Esophagus muscularis mucosa (tissue), 4 donors: ENCODE results near the gene EMD.
"Not testable (repeated sequence)": the region's sequence is repeated elsewhere in the genome, so short reads cannot be mapped to it uniquely, and the experiment has no call there.

Source experiments
- EP300 ChIP-seq: sonication (generic); formaldehyde crosslinking; IDR thresholded peaks from one replicate; pipeline ENCODE4 v1.6.1; 2017; ENCODE audit warnings: antibody characterized with exemption
- POLR2AphosphoS5 ChIP-seq, 2 donors: sonication (generic); formaldehyde crosslinking; IDR thresholded peaks; one replicate each; pipeline ENCODE4 v1.6.1; 2017; ENCODE audit warnings: antibody characterized with exemption in 2 of 2
- TF ChIP-seq, protein P1 (sequence below), 3 experiments: fragments of 200-600 bp in 2 of 3; fragments of 450-650 bp in 1 of 3; sonication (generic) in 2 of 3; IDR thresholded peaks; one replicate each; pipeline ENCODE4 v1.5.1; 2017 to 2019; ENCODE audit warnings: antibody characterized with exemption in 3 of 3, mild to moderate bottlenecking in 2 of 3, moderate library complexity in 1 of 3

DNA sequence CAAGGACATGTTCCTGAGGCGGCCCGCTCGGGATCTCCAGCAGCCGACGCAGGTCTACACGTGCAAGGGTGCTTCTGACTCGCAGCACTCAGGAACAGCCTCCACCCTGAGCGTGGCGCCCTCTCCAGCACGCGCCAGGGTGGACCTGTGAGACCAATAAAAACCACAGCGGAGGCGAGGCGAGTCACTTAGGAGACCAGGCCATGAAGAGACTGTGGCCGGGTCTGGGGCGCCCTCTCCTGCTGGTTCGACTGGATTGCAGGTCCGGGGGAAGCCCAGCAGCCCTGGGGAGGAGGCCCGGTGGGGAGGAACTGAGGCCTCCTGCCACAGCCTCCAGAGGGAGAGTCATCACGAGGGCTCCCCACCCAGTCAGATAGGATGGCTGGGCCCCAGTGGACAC, 9.0 kb downstream of the EMD start:
- TF ChIP-seq, protein P1, sequence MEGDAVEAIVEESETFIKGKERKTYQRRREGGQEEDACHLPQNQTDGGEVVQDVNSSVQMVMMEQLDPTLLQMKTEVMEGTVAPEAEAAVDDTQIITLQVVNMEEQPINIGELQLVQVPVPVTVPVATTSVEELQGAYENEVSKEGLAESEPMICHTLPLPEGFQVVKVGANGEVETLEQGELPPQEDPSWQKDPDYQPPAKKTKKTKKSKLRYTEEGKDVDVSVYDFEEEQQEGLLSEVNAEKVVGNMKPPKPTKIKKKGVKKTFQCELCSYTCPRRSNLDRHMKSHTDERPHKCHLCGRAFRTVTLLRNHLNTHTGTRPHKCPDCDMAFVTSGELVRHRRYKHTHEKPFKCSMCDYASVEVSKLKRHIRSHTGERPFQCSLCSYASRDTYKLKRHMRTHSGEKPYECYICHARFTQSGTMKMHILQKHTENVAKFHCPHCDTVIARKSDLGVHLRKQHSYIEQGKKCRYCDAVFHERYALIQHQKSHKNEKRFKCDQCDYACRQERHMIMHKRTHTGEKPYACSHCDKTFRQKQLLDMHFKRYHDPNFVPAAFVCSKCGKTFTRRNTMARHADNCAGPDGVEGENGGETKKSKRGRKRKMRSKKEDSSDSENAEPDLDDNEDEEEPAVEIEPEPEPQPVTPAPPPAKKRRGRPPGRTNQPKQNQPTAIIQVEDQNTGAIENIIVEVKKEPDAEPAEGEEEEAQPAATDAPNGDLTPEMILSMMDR (IDR thresholded peaks at IDR 0.05): not testable (repeated sequence)
- TF ChIP-seq EP300; POLR2AphosphoS5 (IDR thresholded peaks at IDR 0.05): not testable (repeated sequence)
